HG03064 (cell line): ENCODE measurements around the gene RARA.

Experiments used
- ATAC-seq: cut with Tn5 transposase; IDR thresholded peaks from one replicate; pipeline ENCODE4 v1.9.1; 2021; ENCODE audit warnings: low read depth; ENCODE audit not compliant: unreplicated experiment

Gene RARA

DNA sequence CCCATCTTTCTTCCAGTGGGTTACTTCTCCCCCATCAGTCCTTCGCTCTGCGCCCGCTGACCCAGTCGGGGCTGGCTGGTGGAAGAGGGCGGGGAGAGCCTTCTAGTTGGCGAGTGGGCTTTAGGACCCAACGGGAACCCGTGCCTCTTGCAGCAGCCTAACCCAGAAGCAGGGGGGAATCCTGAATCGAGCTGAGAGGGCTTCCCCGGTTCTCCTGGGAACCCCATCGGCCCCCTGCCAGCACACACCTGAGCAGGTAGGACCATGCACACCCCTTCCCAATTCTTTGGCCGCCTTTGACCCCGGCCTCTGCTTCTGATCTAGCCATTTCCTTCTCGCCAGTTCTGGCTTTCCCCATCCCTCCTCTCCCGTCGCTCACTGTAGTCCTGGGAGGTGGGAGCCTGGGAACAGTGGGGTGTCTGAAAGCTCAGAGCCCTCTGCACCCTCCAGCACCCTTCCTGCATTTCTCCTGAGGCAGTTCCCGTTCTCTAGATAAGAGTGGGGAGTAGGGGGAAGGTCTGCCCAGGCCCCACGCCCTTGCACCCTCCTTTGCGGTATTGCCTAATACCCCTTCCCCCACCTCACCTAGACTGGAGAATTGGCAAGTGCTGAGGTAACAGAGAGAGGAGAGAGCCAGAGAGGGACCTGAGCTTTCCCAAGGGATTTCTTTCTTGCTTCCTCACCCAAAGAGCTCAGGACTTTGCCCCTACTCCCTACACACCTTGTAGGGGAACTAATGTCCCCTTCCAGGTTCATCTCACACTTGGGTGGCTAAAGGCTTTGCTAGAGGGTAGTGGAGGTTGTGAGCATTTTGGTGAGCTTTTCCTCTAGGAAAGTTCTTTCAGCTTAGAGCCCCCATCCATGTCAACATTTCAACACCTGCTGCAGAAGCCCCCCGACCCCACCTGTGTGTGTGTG, at the start of gene RARA:
TSS of gene RARA (plus strand) at position 150 of the 918 bp plus-strand sequence. CDS start 22,039 bp downstream, outside the sequence.
- no peak for ATAC-seq

DNA sequence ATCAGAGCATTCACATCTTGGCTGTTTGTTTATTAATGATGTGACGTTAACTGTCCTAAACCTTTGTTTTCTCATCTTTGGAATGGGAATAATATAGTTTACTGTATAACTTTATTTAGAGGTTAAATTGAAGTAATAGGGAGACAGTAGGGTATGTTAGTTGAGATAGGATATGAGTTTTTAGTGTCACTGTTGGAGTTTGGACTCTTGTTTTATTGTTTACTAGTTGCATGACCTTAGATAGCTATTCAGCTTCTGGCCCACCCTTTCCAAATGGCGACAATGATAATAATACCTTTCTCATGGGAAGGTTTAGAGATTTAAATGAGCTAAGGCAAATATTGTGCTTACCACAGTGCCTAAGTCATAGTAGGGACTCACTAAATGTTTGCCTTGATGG, 49.5 kb upstream of the RARA start:
- ATAC-seq: no peak

DNA sequence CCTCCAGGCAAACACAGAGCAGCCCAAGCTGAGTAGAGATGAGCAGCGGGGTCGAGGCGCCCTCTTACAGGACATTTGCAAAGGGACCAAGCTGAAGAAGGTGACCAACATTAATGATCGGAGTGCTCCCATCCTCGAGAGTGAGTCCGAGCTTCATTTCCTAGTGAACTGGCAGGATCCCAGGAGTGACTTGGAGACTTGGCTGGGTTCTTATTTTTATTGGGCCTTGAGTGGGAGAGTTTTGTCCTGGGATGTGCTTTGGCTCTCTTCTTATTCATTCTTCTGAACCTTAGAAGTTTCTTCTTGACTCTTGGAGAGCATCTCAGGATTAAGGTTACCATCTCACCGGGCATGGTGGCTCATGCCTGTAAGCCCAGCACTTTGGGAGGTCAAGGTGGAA, 48.5 kb upstream of the RARA start:
- no peak for ATAC-seq

DNA sequence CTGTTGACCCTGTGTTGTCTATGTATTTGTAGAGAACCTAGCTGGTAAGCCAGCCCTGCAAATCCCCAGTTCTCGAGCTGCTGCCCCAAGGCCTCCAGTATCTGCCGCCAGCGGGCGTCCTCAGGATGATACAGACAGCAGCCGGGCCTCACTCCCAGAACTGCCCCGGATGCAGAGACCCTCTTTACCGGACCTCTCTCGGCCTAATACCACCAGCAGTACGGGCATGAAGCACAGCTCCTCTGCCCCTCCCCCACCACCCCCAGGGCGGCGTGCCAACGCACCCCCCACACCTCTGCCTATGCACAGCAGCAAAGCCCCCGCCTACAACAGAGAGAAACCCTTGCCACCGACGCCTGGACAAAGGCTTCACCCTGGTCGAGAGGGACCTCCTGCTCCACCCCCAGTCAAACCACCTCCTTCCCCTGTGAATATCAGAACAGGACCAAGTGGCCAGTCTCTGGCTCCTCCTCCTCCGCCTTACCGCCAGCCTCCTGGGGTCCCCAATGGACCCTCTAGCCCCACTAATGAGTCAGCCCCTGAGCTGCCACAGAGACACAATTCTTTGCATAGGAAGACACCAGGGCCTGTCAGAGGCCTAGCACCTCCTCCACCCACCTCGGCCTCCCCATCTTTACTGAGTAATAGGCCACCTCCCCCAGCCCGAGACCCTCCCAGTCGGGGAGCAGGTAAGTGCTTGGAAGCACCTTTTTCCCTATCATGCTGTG, 44.4 kb upstream of the RARA start:
- no peak for ATAC-seq

DNA sequence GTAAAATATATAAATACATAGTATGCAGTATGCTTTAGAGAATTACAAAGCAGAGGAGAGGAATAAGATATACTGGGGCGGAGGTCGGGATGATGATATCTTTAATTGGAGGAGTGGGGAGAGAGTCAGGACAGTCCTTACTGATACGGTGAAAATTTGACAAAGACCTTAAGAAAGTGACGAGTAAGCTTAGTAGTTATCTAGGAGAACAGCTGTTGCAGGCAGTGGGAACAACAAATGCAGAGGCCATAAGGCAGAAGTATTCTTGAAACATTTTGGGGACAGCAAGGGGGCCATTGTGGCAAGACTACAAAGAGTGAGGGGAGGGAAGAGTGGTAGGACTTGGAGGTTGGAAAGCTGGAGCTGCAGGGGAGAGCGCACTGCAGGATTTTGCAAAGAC, 43.6 kb upstream of the RARA start:
- ATAC-seq: no peak

DNA sequence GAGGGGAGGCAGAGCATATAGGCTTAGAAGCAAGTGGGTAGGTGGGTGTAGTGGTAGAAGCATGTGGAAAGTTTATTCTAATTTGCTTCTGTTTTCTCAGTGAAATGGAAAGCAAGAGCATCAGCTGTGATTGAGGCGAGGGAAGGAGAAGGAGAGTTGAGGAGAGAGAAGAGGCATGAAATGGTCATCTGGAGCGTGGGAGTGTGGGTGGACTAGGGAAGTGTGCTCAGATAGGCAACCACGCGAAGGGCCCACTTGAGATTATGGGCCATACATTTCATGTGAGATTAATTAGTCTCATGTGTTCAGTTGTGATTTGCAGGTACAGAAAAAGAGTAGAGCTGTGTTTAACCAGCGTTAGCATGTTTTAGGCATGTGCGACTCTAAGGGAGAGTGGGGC, 42.1 kb upstream of the RARA start:
- ATAC-seq: no peak

DNA sequence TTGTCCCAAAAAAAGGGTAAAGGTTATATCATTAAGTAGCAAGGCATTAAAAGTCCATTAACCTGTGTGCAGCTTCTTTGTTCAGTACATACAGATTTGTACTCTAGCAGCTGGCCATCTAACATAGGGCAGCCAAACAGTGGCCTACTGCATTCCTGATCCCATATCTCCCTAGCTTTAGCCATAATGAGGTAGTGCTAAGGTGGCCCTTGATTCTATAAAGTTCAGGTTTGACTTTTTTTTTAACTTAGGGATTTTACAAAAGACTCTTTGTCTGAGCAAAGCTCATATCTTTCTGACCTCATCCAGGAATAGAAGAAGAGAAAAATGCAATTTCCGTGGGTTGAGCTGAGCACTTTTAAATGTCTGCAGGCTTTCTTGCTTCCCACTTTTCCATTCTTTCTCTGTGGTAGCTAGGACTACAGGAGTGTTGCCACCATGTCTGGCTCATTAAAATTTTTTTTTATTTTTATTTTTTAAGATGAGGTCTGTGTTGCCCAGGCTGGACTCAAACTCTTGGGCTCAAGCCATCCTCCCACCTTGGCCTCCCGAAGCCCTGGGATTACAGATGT, 40.8 kb upstream of the RARA start:
- ATAC-seq: no peak

DNA sequence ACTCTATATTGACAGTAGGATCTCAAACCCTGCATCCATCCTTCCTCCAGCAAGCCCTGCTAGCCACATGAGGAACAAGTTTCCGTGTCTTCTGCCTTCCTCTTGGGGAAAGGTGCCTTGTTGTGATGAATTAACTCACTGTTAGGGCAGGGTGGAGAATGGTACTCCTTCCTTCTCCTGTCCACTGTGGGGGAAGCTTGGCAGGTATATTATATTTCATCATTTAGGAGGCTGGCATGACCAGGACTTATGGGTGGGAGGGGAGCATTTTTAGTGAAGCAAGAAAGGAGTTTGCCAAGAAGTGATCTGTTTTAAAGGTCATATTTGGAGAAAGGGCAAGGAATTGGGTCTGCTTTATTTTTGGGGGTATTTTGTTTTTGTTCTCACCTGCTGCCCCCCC, 30.6 kb upstream of the RARA start:
- ATAC-seq: no peak

DNA sequence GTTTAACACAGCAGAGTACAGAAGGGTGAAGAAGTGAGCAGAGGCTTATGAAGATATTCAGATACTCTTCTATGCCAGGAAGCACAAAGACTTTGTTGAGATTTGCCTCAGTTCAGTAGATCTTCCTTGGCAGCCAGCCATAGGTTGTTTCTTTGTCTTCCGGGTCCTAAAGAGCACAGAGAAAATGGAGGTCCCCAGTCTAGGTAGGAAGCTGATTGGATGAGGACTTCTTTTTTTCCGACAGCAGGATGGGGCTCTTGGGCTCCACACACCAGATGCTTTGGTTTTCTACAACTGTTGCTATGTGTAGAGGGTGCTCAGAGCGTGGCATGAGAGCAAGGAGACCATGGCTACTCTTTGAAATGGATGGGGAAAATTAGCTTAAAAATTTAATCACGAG, 29.6 kb upstream of the RARA start:
- ATAC-seq: no peak

DNA sequence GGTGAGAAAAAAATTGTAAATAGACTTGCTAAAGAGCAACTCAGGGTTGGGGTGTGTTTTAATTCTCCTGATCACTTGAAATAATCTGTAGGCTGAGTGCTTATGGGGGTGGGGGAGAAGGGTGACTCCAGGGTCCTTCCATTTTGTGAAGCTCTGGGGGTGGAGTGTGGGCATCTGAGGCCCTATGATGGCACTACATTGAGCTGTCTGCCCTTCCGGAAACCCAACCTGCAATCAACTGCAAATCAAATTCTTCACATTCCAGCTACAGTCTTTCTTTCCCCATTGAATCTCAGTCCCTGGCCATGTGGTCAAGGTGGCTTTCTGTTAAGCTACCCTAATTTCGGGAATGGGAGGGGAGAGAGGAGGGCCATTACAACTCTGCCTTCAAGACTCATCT, 27.3 kb upstream of the RARA start:
- ATAC-seq: no peak

DNA sequence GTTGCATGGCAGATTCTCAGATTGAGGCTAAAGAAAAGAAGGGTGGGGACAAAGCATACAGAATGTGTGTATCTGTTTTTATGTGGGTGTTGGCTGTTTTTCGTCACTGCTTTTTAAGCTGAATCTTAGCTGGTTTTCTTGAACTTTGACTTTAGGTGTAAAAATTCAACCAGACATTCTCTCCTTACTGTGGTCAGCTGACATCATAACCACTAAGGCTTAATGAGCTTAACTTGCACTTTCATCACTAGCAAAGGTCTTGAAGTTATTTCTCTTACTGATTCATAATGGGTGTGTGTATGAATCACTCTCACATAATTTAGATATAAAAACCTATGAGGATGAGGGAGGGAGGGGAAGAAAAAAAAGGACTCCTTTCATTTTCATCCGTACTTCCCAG, 25.3 kb upstream of the RARA start:
- ATAC-seq: no peak

DNA sequence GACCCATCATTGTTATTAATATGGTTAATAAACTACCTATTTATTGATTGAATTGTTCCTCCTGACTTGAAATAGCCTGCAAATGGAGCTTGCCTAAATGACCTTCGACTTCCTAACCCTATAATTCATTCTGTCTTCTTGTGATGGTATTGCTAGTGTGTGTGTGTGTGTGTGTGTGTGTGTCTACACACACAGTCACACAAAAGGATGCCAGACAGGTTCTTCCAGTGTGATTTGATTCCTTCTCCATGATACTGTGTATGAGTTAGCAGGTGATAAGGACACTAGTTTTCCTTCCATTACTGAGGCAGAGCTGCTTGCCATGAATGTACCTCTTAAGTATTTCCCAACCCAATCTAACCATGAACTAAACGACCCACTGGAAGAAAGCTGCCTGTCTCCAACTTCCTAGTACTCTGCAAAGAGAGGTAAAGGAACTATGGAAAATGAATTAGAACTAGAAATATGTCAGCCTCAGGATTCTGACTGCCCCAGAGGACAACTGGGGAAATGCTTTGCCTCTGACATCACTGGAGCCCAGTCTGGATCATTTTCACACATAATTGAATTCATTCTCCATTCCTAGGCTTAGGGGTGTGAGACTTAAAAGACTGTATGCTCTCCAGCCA, 24.8 kb upstream of the RARA start:
- ATAC-seq: no peak

DNA sequence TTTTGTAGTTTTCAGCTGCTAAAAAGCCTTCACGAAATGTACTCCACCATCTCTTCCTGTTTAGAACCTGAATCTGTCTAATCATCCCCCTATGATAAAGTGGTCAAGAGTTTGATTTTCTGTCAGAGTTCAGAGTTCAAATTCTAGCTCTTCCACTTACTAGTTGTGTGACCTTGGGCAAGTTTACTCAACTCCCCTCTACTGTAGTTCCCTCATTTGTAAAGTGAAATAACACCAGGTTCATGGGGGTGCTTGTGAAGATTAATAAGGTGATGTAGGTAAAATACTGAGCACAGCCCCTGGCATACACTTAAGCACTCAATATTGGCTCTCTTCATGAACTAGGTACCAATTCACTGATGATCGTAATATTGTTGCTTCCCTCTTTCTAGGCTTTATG, 22.5 kb upstream of the RARA start:
- no peak for ATAC-seq

DNA sequence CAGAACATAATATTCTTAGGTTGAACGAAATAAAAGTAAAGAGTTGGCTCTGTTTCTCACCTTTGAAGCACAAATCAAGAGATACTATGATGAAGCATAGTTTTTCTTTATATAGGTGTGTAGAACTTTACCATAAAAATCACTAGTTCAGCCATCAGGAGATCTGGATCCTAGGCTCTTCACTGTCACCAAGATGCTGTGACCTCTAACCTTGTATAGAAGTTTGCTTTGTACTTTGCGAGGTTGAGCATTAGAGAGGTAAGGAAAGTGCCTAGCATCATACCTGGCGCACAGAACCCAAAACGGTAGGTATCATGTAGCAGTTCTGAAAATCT, 21.9 kb upstream of the RARA start:
- no peak for ATAC-seq

DNA sequence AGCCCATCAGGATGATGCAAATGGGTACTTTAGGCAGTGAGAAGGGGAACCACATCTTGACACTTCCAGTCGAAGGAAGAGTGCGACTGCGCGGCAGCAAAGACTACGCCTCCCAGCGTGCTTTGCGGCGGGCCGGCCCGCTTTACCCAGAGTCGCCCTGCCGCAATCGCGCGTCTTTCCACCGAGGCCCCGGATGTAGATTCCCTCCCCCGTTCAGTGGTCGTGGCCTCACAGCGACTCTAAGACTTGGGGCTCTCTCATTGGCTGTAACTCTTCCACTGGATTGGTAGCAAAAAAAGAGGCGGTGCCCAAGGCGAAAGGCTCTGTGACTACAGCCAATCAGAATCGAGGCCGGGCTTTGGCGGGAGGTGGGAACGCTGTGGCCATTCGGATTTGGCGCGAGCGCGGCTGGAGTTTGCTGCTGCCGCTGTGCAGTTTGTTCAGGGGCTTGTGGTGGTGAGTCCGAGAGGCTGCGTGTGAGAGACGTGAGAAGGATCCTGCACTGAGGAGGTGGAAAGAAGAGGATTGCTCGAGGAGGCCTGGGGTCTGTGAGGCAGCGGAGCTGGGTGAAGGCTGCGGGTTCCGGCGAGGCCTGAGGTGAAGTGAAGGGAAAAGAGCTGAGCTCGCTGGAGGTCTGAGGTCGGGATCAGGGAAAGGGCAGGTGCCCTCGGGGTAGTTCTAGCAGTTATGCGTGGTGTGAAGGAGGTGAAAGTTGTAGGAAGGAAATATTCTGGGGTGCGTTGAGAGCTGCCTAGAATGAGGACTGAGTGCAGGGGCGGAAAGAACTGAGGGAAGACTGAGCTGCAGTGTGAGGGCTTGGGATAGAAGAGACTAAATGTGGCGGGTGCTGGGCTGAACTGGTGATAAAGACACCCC, 21.2 kb upstream of the RARA start, which contains the start of gene CDC6:
TSS of gene CDC6 (plus strand) at position 386 of the 876 bp plus-strand sequence. CDS start 1,542 bp downstream, outside the sequence.
- peak; percentile 88 for ATAC-seq

DNA sequence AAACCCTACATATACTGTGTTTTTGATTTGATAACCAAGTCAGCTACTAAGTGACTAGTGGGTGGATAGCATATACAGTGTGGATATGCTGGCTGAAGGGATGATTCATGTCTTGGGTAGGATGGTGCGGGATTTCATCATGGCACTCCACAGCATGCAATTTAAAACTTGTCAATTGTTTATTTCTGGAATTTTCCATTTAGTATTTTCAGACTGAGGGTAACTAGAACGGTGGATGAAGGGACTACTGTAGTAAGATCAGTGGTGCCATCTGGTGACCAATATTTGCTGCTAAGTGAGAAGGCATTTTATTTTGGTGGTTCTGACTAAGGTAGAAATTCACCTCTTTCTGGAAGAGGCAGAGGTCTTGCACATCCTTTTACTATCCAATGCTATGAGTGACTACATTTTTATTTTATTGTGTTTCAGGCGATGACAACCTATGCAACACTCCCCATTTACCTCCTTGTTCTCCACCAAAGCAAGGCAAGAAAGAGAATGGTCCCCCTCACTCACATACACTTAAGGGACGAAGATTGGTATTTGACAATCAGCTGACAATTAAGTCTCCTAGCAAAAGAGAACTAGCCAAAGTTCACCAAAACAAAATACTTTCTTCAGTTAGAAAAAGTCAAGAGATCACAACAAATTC, 18.2 kb upstream of the RARA start:
- no peak for ATAC-seq

DNA sequence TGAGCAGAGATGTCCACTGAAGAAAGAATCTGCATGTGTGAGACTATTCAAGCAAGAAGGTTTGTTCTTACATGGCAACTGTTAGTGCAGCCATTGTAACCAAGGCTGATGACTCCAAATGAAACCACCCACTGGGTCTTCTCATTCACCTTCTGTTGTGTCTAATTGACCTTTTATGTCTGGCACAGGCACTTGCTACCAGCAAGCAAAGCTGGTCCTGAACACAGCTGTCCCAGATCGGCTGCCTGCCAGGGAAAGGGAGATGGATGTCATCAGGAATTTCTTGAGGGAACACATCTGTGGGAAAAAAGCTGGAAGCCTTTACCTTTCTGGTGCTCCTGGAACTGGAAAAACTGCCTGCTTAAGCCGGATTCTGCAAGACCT, 17.7 kb upstream of the RARA start:
- no peak for ATAC-seq

DNA sequence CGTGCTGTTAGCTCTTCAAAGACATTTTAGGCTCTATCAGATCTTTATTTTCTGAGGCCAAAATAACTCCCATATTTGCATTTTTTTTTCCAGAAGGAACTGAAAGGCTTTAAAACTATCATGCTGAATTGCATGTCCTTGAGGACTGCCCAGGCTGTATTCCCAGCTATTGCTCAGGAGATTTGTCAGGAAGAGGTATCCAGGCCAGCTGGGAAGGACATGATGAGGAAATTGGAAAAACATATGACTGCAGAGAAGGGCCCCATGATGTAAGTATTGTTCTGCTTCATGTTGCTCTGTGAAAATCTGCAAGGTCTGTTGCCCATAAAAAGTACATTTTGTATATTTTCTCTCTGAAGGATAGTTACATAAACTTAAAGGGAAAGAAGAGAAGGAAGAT, 15.6 kb upstream of the RARA start:
- no peak for ATAC-seq
